HuH-7.5 (cell line): ENCODE results near the gene DCUN1D2.

Source experiments
- DNase-seq: peaks from one replicate; pipeline ENCODE4 v3.0.0; 2011; ENCODE audit warnings: low spot score

The DCUN1D2 gene

GRCh38 chr13:113407103-113407530 lies 83.4 kb downstream of the DCUN1D2 start:
- DNase-seq, result no peak

GRCh38 chr13:113406321-113407102 lies 84.0 kb downstream of the DCUN1D2 start:
- no peak for DNase-seq
